Left lung (tissue), 10 donors: Measurements from ENCODE around the gene BTNL8. TPM values are rescaled to one million over a fixed set of nuclear protein-coding genes. Genes with fewer than 3 reads are reported as not detected.
A peak's percentile ranks its signal among the peaks of the same experiment; 100 is the strongest.

Source experiments
- ATAC-seq: fragments of 200-7000 bp; cut with Tn5 transposase; one replicate; pipeline ENCODE4 v1.9.1; 2020; ENCODE audit warnings: moderate library complexity
- DNase-seq, 4 donors: peaks; one replicate each; pipeline ENCODE4 v3.0.0-alpha.2; 2013 to 2020
- H3K27ac ChIP-seq, 2 donors: fragments of 200-600 bp; sonication (generic) in 1 of 2; one replicate each; pipeline versions ENCODE4 v1.5.0 to v1.8.0; 2020 to 2021
- H3K27me3 ChIP-seq, 2 donors: fragments of 200-600 bp; sonication (generic) in 1 of 2; one replicate each; pipeline versions ENCODE4 v1.5.0 to v1.8.0; 2020 to 2021
- H3K36me3 ChIP-seq, 2 donors: fragments of 200-600 bp; sonication (generic) in 1 of 2; one replicate each; pipeline versions ENCODE4 v1.5.0 to v1.8.0; 2020 to 2021
- H3K4me1 ChIP-seq, 2 donors: fragments of 200-600 bp; one replicate each; pipeline ENCODE4 v1.8.0; 2021
- H3K4me3 ChIP-seq, 2 donors: fragments of 200-600 bp; sonication (generic) in 1 of 2; one replicate each; pipeline versions ENCODE4 v1.5.0 to v1.8.0; 2020 to 2021; ENCODE audit warnings: mild to moderate bottlenecking in 1 of 2
- H3K9me3 ChIP-seq, 2 donors: fragments of 200-600 bp; sonication (generic) in 1 of 2; one replicate each; pipeline versions ENCODE4 v1.5.0 to v1.8.0; 2020 to 2021
- intact Hi-C, 2 donors: fragments of 100-400 bp; cut with DNase I; formaldehyde crosslinking; loops; one replicate each; pipeline versions ENCODE4 v1.11.2 to v1.14.2; 2022
- polyA plus RNA-seq, 6 donors: library from polyadenylated mRNA; unstranded; fragments of 120-200 nt; gene quantifications; one replicate each; pipeline ENCODE4 v1.2.1, GENCODE V29; 2013; ENCODE audit not compliant: insufficient read length in 6 of 6
- total RNA-seq, 2 donors: library from RNA; stranded (reverse); fragmentation: NEBNext Ultra II Directional; extraction: Animal tissue kit (Norgen Biotek cat#: 25700); gene quantifications; one replicate each; pipeline ENCODE4 v1.2.1, GENCODE V29; 2021
- TF ChIP-seq, protein P1 (sequence below), 2 donors: fragments of 200-600 bp; sonication (generic) in 1 of 2; IDR thresholded peaks; one replicate each; pipeline versions ENCODE4 v1.5.0 to v1.8.0; 2021; ENCODE audit warnings: antibody characterized with exemption in 2 of 2
- donor health status: DM: no; HTN: yes; CAD: no.
- donor health status: DM: no; HTN: no; CAD: no.

BTNL8 gene
- total and polyA plus RNA-seq, 8 donors, result 0.47 to 1.8 (median 0.81) TPM

DNA sequence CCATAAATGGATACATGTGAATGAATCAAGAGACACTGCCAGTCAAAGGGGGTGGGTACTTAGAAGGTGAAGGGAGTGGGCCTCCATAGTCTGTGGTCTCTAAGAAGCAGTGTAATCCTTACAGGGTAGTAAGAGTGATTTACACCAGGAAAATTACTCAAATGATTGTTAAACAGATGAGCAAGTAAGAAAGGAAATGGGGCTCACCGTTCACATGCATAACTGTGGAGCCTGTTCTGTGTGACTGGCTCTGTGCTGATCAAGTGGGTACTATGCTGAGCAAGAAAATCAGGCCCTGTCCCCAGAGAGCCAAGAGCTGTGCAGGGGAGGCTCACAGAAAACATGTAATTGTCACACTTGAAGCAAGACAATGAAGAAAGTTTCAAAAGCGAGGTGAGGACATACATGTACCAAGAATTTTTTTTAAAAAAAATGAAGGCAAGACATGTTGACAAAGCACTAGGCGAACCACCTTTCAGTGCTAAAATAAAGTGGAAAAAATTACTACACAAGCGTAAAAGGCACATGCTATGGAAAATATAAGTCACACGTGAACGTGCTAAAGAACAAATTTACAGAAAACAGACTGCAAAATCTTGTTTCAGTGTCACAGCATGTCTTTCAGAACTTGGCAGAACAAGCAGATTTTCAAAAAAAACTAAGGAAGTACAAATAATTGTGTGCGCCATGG, 2.5 kb downstream of the BTNL8 start:
- Histone ChIP-seq H3K9me3 (no peaks in the 10 kb centered on the region), H3K27ac (no peak overlapping the region), H3K36me3 (no peaks in the 10 kb centered on the region), H3K4me3 (no peak overlapping the region), H3K27me3 (no peaks in the 10 kb centered on the region), H3K4me1 (no peaks in the 10 kb centered on the region)
- no peak for DNase-seq
- intact Hi-C loops, result no loop called here
- no peak for ATAC-seq
- TF ChIP-seq, protein P1, sequence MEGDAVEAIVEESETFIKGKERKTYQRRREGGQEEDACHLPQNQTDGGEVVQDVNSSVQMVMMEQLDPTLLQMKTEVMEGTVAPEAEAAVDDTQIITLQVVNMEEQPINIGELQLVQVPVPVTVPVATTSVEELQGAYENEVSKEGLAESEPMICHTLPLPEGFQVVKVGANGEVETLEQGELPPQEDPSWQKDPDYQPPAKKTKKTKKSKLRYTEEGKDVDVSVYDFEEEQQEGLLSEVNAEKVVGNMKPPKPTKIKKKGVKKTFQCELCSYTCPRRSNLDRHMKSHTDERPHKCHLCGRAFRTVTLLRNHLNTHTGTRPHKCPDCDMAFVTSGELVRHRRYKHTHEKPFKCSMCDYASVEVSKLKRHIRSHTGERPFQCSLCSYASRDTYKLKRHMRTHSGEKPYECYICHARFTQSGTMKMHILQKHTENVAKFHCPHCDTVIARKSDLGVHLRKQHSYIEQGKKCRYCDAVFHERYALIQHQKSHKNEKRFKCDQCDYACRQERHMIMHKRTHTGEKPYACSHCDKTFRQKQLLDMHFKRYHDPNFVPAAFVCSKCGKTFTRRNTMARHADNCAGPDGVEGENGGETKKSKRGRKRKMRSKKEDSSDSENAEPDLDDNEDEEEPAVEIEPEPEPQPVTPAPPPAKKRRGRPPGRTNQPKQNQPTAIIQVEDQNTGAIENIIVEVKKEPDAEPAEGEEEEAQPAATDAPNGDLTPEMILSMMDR (IDR thresholded peaks at IDR 0.05), result no peak

DNA sequence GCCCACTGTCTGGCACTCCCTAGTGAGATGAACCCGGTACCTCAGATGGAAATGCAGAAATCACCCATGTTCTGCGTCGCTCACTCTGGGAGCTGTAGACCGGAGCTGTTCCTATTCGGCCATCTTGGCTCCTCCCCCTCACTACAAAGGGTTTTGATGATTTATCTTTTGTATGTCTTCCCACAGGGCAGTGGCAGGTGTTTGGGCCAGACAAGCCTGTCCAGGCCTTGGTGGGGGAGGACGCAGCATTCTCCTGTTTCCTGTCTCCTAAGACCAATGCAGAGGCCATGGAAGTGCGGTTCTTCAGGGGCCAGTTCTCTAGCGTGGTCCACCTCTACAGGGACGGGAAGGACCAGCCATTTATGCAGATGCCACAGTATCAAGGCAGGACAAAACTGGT, 9.4 kb downstream of the BTNL8 start:
- TF ChIP-seq, protein P1 (IDR thresholded peaks at IDR 0.05), result no peak
- Histone ChIP-seq H3K27me3 (no peaks in the 10 kb centered on the region), H3K4me3 (no peak overlapping the region), H3K27ac (no peak overlapping the region), H3K9me3 (no peaks in the 10 kb centered on the region), H3K4me1 (peaks cover 0 to 18% of the 10 kb centered on the region in 2 donors), H3K36me3 (no peaks in the 10 kb centered on the region)
- intact Hi-C loops, result no loop called here
- DNase-seq, result no peak
- no peak for ATAC-seq

DNA sequence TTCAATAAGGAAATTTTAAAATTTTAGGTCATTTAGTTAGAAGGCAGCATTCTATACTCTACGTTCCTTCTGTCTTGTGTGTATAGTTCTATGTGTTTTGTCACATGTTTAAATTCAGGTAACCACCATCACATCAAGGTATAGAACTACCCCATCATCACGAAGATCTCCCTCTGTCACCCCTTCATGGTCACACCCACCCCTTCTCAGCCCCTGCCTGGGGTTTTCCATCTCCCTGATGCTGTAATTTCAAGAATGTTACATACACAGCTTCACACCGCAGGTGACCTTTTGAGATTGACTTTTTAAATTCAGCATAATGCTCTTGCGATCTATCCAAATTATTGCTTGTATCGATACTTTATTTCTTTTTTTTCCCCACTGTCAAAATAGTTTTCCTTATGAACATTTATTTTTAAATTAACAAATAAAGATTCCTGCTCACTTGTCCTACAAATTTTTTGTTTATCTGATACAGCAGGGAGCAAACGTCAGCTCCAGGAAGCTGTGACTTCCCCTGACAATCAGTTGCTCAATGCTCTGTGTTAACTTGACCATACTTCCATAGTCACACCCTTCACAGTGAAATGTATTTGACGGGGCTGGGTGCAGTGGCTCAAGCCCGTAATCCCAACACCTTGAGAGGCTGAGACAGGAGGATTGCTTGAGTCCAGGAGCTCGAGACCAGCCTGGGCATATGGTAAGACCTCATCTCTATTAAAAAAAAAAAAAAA, 10.2 kb downstream of the BTNL8 start:
- no peaks in the 10 kb centered on the region for H3K36me3 ChIP-seq
- H3K4me3 ChIP-seq, result no peak overlapping the region
- no peaks in the 10 kb centered on the region for H3K9me3 ChIP-seq
- TF ChIP-seq, protein P1 (IDR thresholded peaks at IDR 0.05), result no peak
- peak in 1 of 4 donors; percentile 7 for DNase-seq
- peak; percentile 82 for ATAC-seq
- peaks cover 0 to 18% of the 10 kb centered on the region in 2 donors for H3K4me1 ChIP-seq
- intact Hi-C loops, result no loop called here
- peak overlapping the region in 1 of 2 donors; percentile 82 for H3K27ac ChIP-seq
- H3K27me3 ChIP-seq, result no peaks in the 10 kb centered on the region

DNA sequence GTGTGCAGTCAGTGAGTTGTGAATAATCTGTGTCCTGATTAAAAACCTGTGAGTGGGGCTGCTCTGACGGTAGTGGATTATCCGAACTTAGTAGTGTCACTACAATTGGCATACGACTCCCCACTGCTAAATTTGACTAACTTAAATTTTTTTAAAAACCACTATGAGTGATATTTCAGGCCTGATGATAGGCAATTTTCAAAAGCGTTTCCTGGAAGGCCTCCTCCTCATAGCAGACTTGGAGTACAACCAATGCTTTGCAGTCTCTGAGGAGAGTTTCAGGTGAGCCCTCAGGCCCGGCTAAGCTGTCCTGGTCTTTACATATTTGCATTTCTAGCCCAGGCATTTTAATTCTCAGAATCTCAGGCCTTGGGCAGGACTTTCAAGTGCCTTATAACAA, 10.8 kb downstream of the BTNL8 start:
- TF ChIP-seq, protein P1 (IDR thresholded peaks at IDR 0.05), result no peak
- Histone ChIP-seq H3K27me3 (no peaks in the 10 kb centered on the region), H3K36me3 (no peaks in the 10 kb centered on the region), H3K4me3 (no peak overlapping the region), H3K27ac (peak overlapping the region in 1 of 2 donors; percentile 82), H3K9me3 (no peaks in the 10 kb centered on the region), H3K4me1 (peaks cover 0 to 18% of the 10 kb centered on the region in 2 donors)
- ATAC-seq, result peak; percentile 85
- intact Hi-C loops, result no loop called here
- DNase-seq, result no peak

DNA sequence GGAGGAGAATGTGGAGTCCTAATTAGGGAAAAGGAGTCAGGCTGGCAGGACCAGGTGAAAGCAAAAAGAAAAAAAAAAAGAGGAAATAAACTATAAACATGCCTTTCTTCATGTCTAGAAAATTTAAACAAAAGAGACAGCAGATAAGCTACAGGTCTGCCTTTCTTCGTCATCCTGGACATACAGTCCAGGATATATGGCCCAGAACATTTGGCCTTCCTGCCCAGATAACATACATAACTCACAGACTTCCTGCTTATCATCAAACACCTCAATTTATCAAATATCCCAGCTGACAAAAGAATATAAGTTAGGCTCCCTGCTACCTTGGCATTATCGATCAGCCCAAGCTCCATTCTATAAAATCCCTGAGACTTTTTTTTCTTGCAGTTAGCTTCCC, 11.2 kb downstream of the BTNL8 start:
- no peaks in the 10 kb centered on the region for H3K9me3 ChIP-seq
- TF ChIP-seq, protein P1 (IDR thresholded peaks at IDR 0.05), result no peak
- H3K27ac ChIP-seq, result peak overlapping the region in 1 of 2 donors; percentile 82
- DNase-seq, result no peak
- H3K27me3 ChIP-seq, result no peaks in the 10 kb centered on the region
- H3K4me1 ChIP-seq, result peaks cover 0 to 18% of the 10 kb centered on the region in 2 donors
- intact Hi-C loops, result no loop called here
- no peaks in the 10 kb centered on the region for H3K36me3 ChIP-seq
- ATAC-seq, result peak; percentile 12
- H3K4me3 ChIP-seq, result no peak overlapping the region
